Testis (tissue), 2 donors: ENCODE results near the gene RIPOR2.

Experiments used
- CTCF ChIP-seq, 3 experiments: fragments of 450-650 bp in 2 of 3; fragments of 200-600 bp in 1 of 3; sonication (generic) in 1 of 3; IDR thresholded peaks; one replicate each; pipeline ENCODE4 v1.5.1; 2016 to 2019; ENCODE audit warnings: antibody characterized with exemption in 3 of 3, mild to moderate bottlenecking in 2 of 3, moderate library complexity in 1 of 3
- POLR2A ChIP-seq: fragments of 450-650 bp; IDR thresholded peaks from one replicate; pipeline ENCODE4 v1.6.1; 2017; ENCODE audit warnings: antibody characterized with exemption, mild to moderate bottlenecking, moderate library complexity

- TF ChIP-seq POLR2A (no peak), CTCF (IDR thresholded peaks at IDR 0.05) (no peak)
Measured at GRCh38 chr6:24848461-24848860, 87.3 kb downstream of the RIPOR2 start.
